HG02981 (cell line): ENCODE results near the gene STXBP1.
A peak's percentile ranks its signal among the peaks of the same experiment; 100 is the strongest.

Experiments used
- ATAC-seq: cut with Tn5 transposase; IDR thresholded peaks from one replicate; pipeline ENCODE4 v1.9.1; 2021; ENCODE audit warnings: mild to moderate bottlenecking, moderate library complexity; ENCODE audit not compliant: unreplicated experiment

Gene STXBP1

DNA sequence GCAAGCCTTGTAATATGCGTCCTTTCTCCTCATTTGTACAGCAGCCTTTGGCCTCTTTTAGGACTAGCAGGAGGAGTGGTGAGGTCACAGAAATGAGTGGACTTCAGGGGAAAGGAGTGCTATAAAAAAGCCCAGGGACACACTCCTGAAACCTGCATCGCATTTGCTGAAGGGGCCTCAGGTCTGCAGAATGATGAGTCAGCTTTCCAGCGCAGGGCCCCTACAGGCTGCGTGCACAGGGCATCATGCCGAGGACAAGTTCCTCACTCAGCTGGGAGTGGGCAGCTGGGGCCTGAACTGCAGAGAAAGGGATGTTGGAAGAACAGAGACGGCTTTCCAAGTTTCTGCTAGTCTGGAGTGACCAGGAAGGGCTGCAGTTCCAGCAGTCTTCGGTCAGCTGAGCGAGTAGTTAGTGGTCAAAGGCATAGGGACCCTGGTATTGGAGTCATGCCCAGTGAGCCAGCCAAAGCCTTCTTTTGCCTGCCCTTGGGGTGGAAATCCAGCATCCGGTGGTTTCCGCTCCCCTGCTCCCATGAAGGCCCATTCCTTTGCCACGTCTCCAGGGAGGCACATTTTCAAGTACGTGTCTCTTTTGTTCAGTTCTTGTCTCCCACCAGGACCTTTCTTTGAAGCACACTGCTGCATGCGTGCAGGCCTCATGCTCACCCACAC, 77.4 kb downstream of the STXBP1 start:
- no peak for ATAC-seq

DNA sequence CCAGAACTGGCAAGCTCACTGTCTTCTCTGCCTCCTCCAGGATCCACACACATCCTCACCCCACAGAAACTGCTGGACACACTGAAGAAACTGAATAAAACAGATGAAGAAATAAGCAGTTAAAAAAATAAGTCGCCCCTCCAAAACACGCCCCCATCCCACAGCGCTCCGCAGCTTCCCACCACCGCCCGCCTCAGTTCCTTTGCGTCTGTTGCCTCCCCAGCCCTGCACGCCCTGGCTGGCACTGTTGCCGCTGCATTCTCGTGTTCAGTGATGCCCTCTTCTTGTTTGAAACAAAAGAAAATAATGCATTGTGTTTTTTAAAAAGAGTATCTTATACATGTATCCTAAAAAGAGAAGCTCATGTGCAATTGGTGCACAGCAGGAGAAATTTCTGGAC, 78.7 kb downstream of the STXBP1 start:
- ATAC-seq = no peak

DNA sequence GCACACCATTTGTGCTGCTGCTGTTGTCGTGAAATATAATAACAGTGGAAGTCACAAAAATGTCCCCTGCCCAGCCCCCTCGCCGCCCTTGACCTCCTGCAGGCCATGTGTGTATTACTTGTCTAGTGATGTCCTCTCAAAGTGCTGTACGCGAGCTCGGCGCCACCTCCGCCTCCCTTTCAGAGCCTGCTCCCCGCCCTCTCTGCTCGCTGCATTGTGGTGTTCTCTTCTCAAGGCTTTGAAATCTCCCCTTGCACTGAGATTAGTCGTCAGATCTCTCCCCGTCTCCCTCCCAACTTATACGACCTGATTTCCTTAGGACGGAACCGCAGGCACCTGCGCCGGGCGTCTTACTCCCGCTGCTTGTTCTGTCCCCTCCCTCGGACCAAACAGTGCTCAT, 80.0 kb downstream of the STXBP1 start:
- no peak for ATAC-seq

DNA sequence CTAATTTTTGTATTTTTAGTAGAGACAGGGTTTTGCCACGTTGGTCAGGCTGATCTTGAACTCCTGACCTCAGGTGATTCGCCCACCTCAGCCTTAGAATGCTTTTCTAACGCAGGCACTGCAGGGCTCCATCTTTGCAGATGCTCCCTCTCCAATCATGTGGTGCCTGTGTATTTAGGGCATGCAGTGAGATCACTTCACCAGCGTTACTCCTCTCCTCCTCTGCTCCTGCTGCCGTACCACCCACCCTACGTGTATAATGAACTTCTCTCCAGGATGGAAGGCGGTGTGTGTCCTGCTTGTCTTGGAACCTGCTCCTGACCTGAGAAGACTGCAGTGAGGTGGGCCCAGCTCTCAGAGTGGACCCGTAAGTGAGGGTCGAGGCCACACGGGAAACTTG, 81.1 kb downstream of the STXBP1 start:
- no peak for ATAC-seq

DNA sequence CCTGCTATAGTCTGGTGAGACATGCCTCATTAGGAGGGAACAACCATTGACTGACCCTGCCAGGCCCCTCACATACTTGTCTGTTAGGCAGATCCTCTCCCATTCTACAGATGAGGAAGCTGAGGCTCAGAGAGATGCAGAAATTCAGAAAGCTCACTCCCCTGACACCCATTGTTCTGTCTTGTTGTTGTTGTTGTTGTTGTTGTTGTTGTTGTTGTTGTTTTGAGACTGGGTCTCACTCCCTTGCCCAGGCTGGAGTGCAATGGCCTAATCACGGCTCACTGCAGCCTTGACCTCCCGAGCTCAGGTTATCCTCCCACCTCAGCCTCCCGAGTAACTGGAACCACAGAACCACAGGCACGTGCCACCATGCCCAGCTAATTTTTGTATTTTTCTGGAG, 81.6 kb downstream of the STXBP1 start:
- no peak for ATAC-seq

DNA sequence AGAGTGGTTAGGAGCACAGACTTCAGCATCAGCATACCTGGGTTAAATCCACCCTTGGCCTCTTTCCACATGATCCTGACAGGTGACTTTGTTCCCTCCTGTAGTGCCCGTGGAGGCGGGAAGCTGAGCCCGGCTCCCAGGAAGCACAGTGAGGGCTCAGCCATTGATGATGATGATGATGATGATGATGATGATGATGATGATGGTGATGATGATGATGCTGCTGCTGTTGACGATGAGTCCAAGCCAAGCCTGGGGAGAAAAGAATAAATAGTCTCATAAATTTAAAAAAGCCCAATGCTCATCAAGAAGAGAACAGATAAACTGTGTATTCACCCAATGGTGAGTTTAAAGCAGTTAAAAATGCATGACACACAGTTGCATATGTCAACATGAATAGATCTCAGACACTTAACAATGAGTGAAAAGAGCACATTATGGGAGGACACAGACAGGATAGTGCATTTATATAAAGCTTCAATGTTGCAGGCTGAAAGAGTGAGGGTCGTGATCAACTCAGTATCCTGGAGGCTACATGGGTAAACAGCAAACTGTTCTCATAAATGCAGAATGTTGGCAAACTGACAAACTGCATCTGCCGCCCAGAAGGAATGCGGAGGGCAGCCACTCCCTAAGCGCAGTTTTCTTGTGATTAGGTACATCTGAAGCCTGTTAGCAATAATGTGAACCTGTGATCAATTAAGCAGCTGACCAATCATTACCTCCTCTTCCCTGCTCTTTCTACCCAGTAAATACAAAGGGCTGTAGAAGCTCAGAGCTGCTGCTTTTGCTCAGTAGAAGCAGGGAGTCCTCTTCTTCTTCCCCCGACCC, 83.0 kb downstream of the STXBP1 start:
- ATAC-seq = no peak

DNA sequence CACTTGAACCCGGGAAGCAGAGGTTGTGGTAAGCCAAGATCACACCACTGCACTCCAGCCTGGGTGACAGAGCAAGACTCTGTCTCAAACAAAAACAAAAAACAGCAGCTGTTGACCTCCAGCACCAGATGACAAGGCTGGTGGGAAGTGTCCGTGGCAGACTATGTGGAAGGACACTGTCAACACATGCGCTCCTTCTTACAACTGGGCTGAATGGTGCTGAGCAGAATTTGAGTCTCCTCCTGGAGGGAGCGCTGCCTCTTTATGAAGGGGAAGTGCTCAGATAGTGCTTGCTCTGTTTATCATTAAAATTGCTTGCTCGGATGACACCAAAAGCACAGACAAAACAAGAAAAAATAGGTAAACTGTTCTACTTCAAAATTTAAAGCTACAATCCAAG, 85.5 kb downstream of the STXBP1 start:
- no peak for ATAC-seq

DNA sequence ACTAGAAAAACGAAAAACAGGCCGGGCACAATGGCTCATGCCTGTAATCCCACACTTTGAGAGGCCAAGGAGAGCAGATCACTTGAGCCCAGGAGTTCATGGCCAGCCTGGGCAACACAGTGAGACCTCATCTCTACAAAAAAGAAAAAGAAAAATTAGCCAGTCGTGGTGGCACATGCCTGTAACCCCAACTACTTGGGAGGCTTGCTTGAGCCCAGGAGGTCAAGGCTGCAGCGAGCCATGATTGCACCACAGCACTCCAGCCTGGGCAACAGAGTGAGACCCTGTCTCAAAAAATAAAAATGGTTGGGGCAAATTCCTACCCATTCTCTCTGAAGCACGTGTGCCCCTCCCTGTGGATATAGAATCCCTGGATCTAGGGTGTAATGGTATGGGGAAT, 86.3 kb downstream of the STXBP1 start:
- ATAC-seq = no peak

DNA sequence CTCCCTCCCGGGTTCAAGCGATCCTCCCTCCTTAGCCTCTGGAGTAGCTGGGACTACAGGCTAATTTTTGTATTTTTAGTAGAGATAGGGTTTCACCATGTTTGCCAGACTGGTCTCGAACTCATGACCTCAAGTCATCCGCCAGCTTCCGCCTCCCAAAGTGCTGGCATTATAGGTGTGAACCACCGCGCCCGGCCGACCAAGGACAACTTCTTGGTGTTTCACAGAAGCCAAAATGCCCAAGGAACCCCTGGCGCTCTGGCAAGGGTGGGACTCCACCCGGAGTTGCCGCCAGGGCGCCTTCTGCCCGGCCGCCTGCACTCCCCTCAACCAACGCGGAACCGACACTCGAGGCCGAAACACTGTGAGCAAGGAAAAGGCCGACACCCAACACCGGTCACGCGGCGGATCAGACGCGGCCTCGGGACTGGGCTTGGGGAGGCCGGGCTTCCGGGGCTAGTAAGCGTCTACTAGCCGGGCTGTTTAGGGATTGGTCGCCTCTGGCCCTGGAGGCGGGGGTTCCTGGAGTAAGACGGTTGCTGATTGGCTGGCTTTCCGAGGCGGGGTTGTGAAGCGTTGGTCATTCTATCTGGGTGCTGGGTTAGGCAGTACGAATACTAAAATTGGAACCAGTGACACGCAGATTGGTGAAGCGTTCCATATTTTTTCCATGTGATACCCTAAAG, 87.1 kb downstream of the STXBP1 start:
- ATAC-seq = peak; percentile 91

DNA sequence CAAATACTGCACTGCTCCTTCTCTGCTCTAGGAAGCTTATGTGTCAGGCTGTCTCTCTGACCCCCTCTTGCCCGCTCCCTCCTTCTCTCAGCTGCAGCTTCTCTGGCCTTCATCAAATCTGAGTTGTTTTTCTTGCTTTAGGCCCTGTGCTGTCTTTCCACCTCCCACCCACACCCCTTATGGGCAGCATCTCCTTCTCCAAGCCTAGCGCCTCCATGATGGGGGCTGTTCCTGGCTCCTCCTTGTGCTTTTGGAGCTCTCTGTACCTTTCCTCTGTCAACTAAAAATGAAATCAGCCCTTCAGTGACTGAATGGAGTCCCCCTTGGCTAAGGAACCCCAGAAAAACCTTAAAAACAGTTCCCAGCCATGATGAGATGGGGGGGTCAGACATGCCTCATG, 88.1 kb downstream of the STXBP1 start:
- ATAC-seq = no peak

DNA sequence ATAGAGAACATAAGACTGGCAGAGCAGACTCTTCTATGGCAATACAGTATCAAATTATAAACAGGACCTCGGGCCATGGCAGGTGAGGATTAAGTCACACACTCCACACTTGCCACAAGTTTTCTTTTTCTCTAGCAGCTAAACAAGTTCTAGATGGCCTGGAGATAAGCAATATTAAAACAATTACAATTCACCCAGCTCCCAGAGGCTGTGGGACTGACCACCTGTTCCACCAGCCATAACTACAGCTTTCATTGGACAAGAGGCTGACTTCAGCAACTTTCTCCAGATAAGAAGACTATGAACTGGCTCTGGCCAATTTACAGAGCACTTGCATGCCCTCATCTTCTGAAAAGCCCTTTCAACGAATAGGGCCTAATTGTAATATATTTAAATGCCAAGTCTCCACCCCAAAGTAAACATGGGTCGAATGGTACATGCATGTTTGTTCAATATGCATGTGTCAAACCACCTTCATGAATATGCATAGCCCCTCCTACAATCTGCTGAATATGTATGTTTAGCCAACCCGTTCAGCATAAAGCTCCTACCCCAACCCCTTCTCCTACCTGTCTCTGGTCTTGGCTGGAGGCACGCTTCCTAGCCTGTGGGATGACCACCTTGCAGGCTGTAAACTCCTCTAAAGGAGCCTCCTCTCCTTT, 88.6 kb downstream of the STXBP1 start:
- no peak for ATAC-seq

DNA sequence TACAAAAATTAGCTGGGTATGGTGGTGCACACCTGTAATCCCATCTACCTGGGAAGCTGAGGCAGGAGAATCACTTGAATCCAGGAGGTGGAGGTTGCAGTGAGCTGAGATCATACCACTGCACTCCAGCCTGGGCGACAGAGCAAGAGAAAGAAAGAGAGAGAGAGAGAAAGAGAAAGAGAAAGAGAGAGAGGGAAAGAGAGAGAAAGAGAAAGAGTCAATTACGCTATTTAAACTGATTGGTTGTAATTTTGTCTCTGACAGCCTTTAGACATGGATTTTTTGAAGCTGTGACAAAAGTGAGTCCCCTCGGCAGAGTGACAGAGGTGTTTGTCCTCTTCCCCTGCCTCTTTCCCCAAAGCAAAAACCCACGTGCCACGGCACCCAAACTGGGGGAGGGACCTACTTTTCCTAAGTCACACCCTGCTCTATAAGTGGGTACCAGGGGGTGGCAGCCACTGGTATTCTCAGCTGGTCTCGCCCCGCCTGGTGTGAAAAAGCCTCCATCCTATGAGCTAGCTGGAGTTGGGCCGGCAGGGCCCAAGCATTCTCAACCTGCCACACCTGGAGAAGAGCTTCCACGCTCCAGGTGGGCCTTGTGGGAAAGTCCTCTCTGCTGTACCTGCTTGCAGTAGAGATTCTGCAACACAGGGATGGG, 91.3 kb downstream of the STXBP1 start:
- ATAC-seq = no peak

DNA sequence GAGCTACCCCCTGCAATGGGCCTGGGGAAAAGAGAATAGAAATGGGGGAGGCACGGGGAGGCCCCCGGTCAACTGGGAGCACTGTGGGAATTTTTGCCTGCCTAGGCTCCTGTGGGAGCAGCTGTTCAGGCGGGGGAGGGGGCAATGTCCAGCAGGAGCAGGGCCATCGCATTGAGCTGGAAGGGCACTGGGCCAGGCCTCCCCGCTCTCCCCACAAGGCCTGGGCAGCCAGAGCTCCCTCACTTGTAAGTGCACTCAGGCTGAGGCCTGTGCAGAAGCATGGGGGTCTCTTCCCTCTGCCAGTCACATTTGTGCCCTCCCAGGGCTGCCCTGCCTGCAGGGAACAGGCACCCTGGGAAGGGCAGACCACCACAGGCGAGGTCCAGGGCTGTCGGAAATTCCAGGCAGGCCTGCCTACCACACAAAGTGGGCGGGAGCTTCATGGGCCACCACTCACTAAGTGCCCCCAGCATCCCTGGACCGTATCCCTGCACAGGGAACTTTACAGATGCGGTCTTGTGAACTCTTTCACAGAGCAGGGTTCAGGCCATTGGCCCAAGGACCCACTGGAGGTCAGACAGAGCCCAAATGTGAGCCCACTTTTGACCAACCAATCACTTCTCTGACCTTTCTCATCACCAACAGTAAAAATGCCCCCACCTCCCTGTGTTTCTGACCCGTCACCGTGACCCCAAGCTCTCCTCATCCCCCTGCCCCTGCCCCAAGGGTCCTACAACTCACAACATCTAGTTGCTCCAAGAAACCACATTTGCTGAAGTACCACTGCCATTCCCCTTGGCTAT, 93.7 kb downstream of the STXBP1 start:
- no peak for ATAC-seq

DNA sequence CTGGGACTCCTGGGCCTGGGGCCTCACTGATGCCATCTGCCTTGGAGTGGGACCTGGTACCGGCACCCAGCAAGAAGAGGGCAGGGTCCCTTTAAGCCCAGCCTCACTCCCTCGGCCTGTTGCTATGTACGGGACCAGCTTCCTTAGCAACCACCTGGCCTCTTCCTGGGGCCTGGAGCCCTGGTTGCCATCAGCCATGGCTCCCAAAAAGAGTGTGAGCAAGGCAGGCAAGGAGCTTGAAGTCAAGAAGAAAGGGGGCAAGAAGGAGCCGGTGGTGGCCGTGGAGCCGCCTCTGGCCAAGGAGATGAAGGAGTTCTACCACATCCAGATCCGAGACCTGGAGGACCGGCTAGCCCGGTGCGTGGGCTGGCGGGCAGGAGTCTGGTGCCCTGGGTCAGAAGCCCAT, 94.8 kb downstream of the STXBP1 start, which contains the start of gene CFAP157:
Gene CFAP157 (plus strand): TSS at position 153 of the 406 bp plus-strand sequence. CDS start 44 bp downstream, at position 197.
- no peak for ATAC-seq

DNA sequence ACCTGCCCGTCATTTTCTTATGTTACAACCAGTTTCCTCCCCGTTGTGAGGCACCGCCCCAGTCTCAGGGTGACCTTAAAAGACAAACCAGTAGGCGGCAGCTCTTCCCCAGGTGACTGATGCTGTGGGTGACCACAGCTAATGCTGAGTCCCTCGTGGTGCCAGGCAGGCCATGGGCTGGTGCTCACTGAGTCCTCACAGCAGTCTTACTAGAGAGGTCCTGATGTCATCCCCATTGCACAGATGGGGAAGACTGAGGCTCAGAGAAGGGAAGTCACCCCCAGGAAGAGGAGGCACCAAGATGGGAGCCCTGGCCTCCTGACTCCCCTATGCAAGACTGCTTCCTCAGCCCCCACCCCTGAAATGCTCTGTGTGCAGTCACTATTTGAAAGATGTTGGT, 95.7 kb downstream of the STXBP1 start:
- no peak for ATAC-seq

DNA sequence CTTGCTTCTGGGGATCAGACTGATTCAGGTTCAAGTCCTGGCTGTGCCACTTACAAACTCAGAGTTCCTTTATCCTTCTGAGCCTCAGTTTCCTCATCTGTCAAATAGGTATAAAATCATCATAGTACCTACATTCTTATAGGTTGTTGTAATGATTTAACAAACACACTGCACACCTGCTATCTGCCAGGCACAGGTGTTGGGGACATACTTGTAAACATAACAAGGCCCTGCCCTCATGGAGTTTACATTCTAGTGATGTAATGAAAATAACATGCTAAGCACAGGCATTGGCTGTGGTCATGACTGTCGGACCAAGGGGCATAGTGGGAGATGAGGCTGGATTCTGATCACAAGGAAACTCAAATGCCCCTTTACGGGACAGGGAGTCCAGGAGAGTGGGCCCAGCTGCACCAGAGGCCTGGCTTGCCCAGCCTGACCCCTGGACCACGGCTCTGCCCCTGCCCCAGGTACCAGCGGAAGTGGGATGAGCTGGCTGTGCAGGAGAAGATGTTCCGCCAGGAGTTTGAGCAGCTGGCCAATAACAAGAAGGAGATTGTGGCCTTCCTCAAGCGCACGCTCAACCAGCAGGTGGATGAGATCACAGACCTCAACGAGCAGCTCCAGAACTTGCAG, 97.0 kb downstream of the STXBP1 start:
- ATAC-seq = no peak

DNA sequence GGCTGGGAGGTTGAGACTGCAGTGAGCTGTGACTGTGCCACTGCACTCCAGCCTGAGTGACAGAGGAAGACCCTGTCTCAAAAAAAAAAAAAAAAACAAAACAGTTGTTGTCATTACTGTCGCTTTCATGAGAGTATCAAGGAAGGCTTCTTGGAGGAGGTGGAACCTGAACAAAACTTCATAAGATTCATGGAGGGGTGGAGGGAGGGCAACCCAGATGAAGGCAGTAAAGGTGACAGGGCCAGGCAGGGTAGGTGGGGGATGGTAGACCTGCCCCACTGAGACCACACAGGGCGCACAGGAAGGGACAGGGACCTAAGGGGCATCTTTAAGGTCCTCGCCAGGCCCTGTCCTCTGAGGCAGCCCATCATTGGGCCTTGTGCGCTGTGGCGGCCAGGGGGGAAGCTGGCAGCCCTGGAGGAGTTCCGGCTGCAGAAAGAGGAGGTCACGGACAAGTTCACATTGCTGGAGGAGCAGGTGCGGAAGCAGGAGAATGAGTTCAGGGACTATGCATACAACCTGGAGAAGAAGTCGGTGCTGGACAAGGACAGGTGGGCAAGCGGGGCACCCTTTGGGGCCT, 98.2 kb downstream of the STXBP1 start:
- no peak for ATAC-seq

DNA sequence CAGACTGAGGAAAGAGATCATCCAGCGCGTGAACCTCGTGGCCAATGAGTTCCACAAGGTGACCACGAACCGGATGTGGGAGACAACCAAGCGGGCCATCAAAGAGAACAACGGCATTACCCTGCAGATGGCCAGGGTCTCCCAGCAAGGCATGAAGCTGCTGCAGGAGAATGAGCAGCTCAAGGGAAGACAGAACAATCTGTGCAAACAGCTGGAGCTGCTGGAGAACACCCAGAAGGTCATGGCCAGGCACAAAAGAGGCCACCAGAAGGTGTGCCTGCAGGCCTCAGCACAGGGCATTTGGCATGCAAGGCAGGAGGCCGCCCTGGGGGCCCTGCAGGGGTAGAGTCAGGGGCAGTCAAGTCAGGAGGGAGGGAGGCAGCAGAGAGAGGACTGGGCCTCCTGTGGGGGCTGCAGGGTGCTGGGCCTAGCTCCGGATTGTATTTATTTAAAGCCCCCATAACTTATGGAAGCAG, 99.2 kb downstream of the STXBP1 start:
- ATAC-seq = no peak

DNA sequence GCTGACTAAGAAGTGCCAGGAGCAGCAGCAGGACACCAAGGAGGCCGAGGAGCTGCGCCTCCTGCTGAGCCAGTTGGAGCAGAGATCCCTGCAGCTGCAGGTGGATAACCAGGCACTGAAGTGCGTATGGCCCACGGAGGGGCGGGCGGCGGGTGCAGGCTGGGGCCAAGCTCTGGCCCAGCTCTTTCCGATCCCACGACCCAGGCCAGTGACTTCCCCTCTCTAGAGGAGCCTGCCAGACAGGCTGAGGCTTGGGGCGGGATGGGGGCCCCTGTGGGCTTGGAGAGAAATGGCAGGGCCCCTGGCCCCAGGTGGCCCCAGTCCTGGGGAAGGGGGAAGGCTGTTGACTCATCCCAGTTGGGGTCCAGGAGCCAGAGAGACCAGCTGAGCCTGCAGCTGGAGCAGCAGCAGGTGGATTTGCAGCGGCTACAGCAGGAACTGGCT, 99.8 kb downstream of the STXBP1 start:
- no peak for ATAC-seq
